Measurements from ENCODE around the gene FOSB.
"Not testable (repeated sequence)": the region's sequence is repeated elsewhere in the genome, so short reads cannot be mapped to it uniquely, and the experiment has no call there.

- not testable (repeated sequence) for TF ChIP-seq EP300, POLR2A (IDR thresholded peaks at IDR 0.05)
Observed at GRCh38 chr19:45432543-45432942, 35.3 kb upstream of the FOSB start.

All from sigmoid colon (tissue), 4 donors.